OCI-LY1 (cell line): ENCODE data around the gene PDLIM5.

Source experiments
- CTCF ChIP-seq: fragments of 200-600 bp; sonication (generic), shearing (Covaris generic); IDR thresholded peaks from 2 replicates; pipeline ENCODE4 v1.5.1; 2017; ENCODE audit warnings: mild to moderate bottlenecking, antibody characterized with exemption, low read length, moderate library complexity, mixed read lengths
- EZH2 ChIP-seq: fragments of 200-600 bp; sonication (generic), shearing (Covaris generic); IDR thresholded peaks from 2 replicates; pipeline ENCODE4 v1.8.0; 2017; ENCODE audit warnings: borderline replicate concordance, mixed run types, mild to moderate bottlenecking, antibody characterized with exemption, low read length, moderate library complexity, mixed read lengths

- TF ChIP-seq CTCF, result no peak
- no peak for TF ChIP-seq EZH2
Measured at GRCh38 chr4:94447754-94448411, 3.9 kb upstream of the PDLIM5 start.
